Activated gamma-delta T cell treated with anti-CD3 and anti-CD28 coated beads, Interleukin-2, amount 50 U/mL, for 16 hours (primary cell): ENCODE results near the gene CLEC16A.
"Not testable (repeated sequence)": the region's sequence is repeated elsewhere in the genome, so short reads cannot be mapped to it uniquely, and the experiment has no call there.

Experiments
- DNase-seq: peaks from one replicate; pipeline ENCODE4 v3.0.0-alpha.2; 2020; ENCODE audit warnings: low read depth

CLEC16A gene

GRCh38 chr16:10926094-10926493 is 18.3 kb upstream of the CLEC16A start:
- DNase-seq: no peak

GRCh38 chr16:10926867-10927266 is 17.5 kb upstream of the CLEC16A start:
- no peak for DNase-seq

- DNase-seq: no peak
Observed at GRCh38 chr16:10927497-10928112, 16.8 kb upstream of the CLEC16A start.

GRCh38 chr16:10929097-10929496 is 15.3 kb upstream of the CLEC16A start:
- not testable (repeated sequence) for DNase-seq

GRCh38 chr16:10929853-10930754 is 14.3 kb upstream of the CLEC16A start:
- DNase-seq: no peak

GRCh38 chr16:10930755-10931093 is 13.6 kb upstream of the CLEC16A start:
- DNase-seq: no peak

- no peak for DNase-seq
Observed at GRCh38 chr16:10931134-10931533, 13.2 kb upstream of the CLEC16A start.

- no peak for DNase-seq
Observed at GRCh38 chr16:10931977-10932632, 12.3 kb upstream of the CLEC16A start.

GRCh38 chr16:10932959-10933710 is 11.2 kb upstream of the CLEC16A start:
- no peak for DNase-seq

GRCh38 chr16:10933865-10934264 is 10.5 kb upstream of the CLEC16A start:
- no peak for DNase-seq

- no peak for DNase-seq
Observed at GRCh38 chr16:10934325-10935107, 9.8 kb upstream of the CLEC16A start.

- no peak for DNase-seq
Observed at GRCh38 chr16:10935226-10935915, 9.0 kb upstream of the CLEC16A start.

- DNase-seq: no peak
Observed at GRCh38 chr16:10936272-10936984, 7.9 kb upstream of the CLEC16A start.

GRCh38 chr16:10937068-10937859 is 7.1 kb upstream of the CLEC16A start:
- no peak for DNase-seq

- DNase-seq: no peak
Observed at GRCh38 chr16:10938321-10938720, 6.0 kb upstream of the CLEC16A start.

- no peak for DNase-seq
Observed at GRCh38 chr16:10938796-10939648, 5.3 kb upstream of the CLEC16A start.

GRCh38 chr16:10939649-10940234 is 4.6 kb upstream of the CLEC16A start:
- no peak for DNase-seq

GRCh38 chr16:10940501-10941079 is 3.8 kb upstream of the CLEC16A start:
- no peak for DNase-seq
